Testis (tissue), 2 donors: ENCODE data around the gene CA11.
"Not testable (repeated sequence)": the region's sequence is repeated elsewhere in the genome, so short reads cannot be mapped to it uniquely, and the experiment has no call there.

Experiments
- CTCF ChIP-seq, 3 experiments: fragments of 450-650 bp in 2 of 3; fragments of 200-600 bp in 1 of 3; sonication (generic) in 1 of 3; IDR thresholded peaks; one replicate each; pipeline ENCODE4 v1.5.1; 2016 to 2019; ENCODE audit warnings: antibody characterized with exemption in 3 of 3, mild to moderate bottlenecking in 2 of 3, moderate library complexity in 1 of 3
- POLR2A ChIP-seq: fragments of 450-650 bp; IDR thresholded peaks from one replicate; pipeline ENCODE4 v1.6.1; 2017; ENCODE audit warnings: antibody characterized with exemption, mild to moderate bottlenecking, moderate library complexity

GRCh38 chr19:48632286-48632685 is 13.7 kb downstream of the CA11 start:
- not testable (repeated sequence) for TF ChIP-seq CTCF (IDR thresholded peaks at IDR 0.05); POLR2A
